Measurements from ENCODE around the gene XPOT.

GRCh38 chr12:64456119-64456518, 51.9 kb downstream of the XPOT start:
- no peak for TF ChIP-seq CTCF (IDR thresholded peaks at IDR 0.05)
- TF ChIP-seq POLR2A (IDR thresholded peaks at IDR 0.05): no peak
- no peak for TF ChIP-seq EP300 (IDR thresholded peaks at IDR 0.05)

Measured in ovary (tissue), 3 donors.